K562 (cell line): Measurements from ENCODE around the gene TNNT2. TPM values are rescaled to one million over a fixed set of nuclear protein-coding genes. Genes with fewer than 3 reads are reported as not detected.

ENCODE experiments used
- ATAC-seq: fragments of 200-7000 bp; cut with Tn5 transposase; 3 replicates; pipeline ENCODE4 v1.9.1; 2020; ENCODE audit warnings: moderate library complexity
- BruUV-seq: library from RNA; stranded (reverse); fragments of 400-500 nt; replicated peaks from 2 replicates; lab custom pipeline; 2021; lab: Mats Ljungman, UMichigan
- CTCF ChIA-PET: fragments of 300-600 bp; formaldehyde crosslinking; extraction: SDS; loops from one replicate; lab custom pipeline; 2021; ENCODE audit warnings: low intra/inter-chr PET ratio; lab: Yijun Ruan, JAX
- POLR2A ChIA-PET: fragments of 300-600, 350-650 bp; sonication (Branson Sonifier 250); formaldehyde crosslinking; extraction: SDS; loops from one replicate; lab custom pipeline; 2021; ENCODE audit warnings: antibody characterized with exemption, inconsistent platforms; lab: Yijun Ruan, JAX
- DNase-seq, 4 experiments: peaks; one replicate each; pipeline versions ENCODE4 v3.0.0 to v3.0.0-alpha.2; 2011 to 2018; ENCODE audit warnings: low spot score in 3 of 4, mixed read lengths in 3 of 4; ENCODE audit errors: extremely low read depth in 1 of 4
- FAIRE-seq: peaks from 2 replicates; lab custom pipeline; 2011; peaks lifted over from hg19 to GRCh38; lab: Jason Lieb, UNC
- H2AFZ ChIP-seq: 2 replicates; pipeline ENCODE4 v1.6.0; 2011; ENCODE audit warnings: low read depth, low read length, control low read depth, inconsistent platforms
- H3K27ac ChIP-seq: fragments of 200-600 bp; 3 replicates; pipeline ENCODE4 v1.8.0; 2011; ENCODE audit warnings: low read depth, mild to moderate bottlenecking, control low read depth, inconsistent platforms, low read length, moderate library complexity, mixed read lengths; ENCODE audit errors: extremely low read depth
- H3K27me3 ChIP-seq, 2 experiments: fragments of 300-600 bp in 1 of 2; 2 replicates in 1 of 2; 3 replicates in 1 of 2; pipeline versions ENCODE4 v1.6.0 to v1.8.0; 2011; ENCODE audit warnings: inconsistent platforms in 2 of 2, low read length in 2 of 2, mild to moderate bottlenecking in 1 of 2, mixed read lengths in 1 of 2, moderate library complexity in 1 of 2; ENCODE audit not compliant: control insufficient read depth in 2 of 2, insufficient read depth in 2 of 2
- H3K36me3 ChIP-seq: fragments of 300-600 bp; 3 replicates; pipeline ENCODE4 v1.8.0; 2011; ENCODE audit warnings: mild to moderate bottlenecking, low read length, inconsistent platforms; ENCODE audit not compliant: control insufficient read depth, insufficient read depth
- H3K4me1 ChIP-seq, 2 experiments: fragments of 200-600 bp in 1 of 2; replicated peaks in 1 of 2; 2 replicates in 1 of 2; 3 replicates in 1 of 2; pipeline versions ENCODE4 v1.5.1 to v1.8.0; 2011; ENCODE audit warnings: inconsistent platforms in 2 of 2, low read length in 2 of 2, mild to moderate bottlenecking in 1 of 2, mixed read lengths in 1 of 2, moderate library complexity in 1 of 2; ENCODE audit not compliant: control insufficient read depth in 2 of 2, insufficient read depth in 2 of 2
- H3K4me2 ChIP-seq: 2 replicates; pipeline ENCODE4 v1.6.1; 2011; ENCODE audit warnings: low read length, control low read depth, inconsistent platforms, mixed read lengths; ENCODE audit not compliant: insufficient read depth
- H3K4me3 ChIP-seq: fragments of 200-600 bp; sonication (generic), shearing (Covaris generic); 2 replicates; pipeline ENCODE4 v1.5.1; 2016; ENCODE audit warnings: control low read depth, inconsistent platforms
- H3K79me2 ChIP-seq: fragments of 200-600 bp; 3 replicates; pipeline ENCODE4 v1.8.0; 2011; ENCODE audit warnings: low read length, inconsistent platforms; ENCODE audit not compliant: control insufficient read depth, insufficient read depth
- H3K9ac ChIP-seq, 2 experiments: 2 replicates each; pipeline versions ENCODE4 v1.6.0 to v1.6.1; 2011; ENCODE audit warnings: low read depth in 2 of 2, low read length in 2 of 2, control low read depth in 1 of 2, inconsistent platforms in 1 of 2, mild to moderate bottlenecking in 1 of 2, mixed read lengths in 1 of 2; ENCODE audit not compliant: insufficient read depth in 1 of 2
- H3K9me1 ChIP-seq: one replicate; pipeline ENCODE4 v1.6.0; 2011; ENCODE audit warnings: inconsistent platforms, mild to moderate bottlenecking, low read length, moderate library complexity; ENCODE audit not compliant: control insufficient read depth, insufficient read depth
- H3K9me3 ChIP-seq: replicated peaks from 2 replicates; pipeline ENCODE4 v1.5.1; 2011; ENCODE audit warnings: low read depth, low read length, inconsistent platforms; ENCODE audit not compliant: control insufficient read depth, insufficient read depth
- H4K20me1 ChIP-seq: replicated peaks from 2 replicates; pipeline ENCODE4 v1.6.1; 2011; ENCODE audit warnings: low read length, inconsistent platforms, mixed read lengths; ENCODE audit not compliant: control insufficient read depth, insufficient read depth
- ARNT ChIP-seq, 2 experiments: fragments of 450-650 bp; IDR thresholded peaks; 2 replicates each; pipeline ENCODE4 v1.6.1; 2016; ENCODE audit warnings: mild to moderate bottlenecking in 1 of 2
- BCOR ChIP-seq: fragments of 450-650 bp; IDR thresholded peaks from 2 replicates; pipeline ENCODE4 v1.6.1; 2016
- CTCF ChIP-seq, 3 experiments: IDR thresholded peaks in 2 of 3; conservative IDR thresholded peaks in 1 of 3; 2 replicates each; pipeline ENCODE4 v1.5.1; 2011 to 2012; ENCODE audit warnings: low read length in 3 of 3, mild to moderate bottlenecking in 3 of 3, control low read depth in 2 of 3, improper control_type of control experiment in 1 of 3, inconsistent platforms in 1 of 3, low read depth in 1 of 3, mixed read lengths in 1 of 3, moderate library complexity in 1 of 3; ENCODE audit not compliant: insufficient read depth in 2 of 3
- ETV5 ChIP-seq: sonication (generic); formaldehyde crosslinking; IDR thresholded peaks from 2 replicates; pipeline ENCODE4 v1.4.0; 2020; ENCODE audit warnings: low read depth, mild to moderate bottlenecking, missing genetic modification reagents
- IRF1 ChIP-seq: sonication (generic); formaldehyde crosslinking; IDR thresholded peaks from 2 replicates; pipeline ENCODE4 v1.8.0; 2022; ENCODE audit warnings: missing genetic modification reagents, mild to moderate bottlenecking, borderline replicate concordance
- KAT8 ChIP-seq: fragments of 450-650 bp; IDR thresholded peaks from 2 replicates; pipeline ENCODE4 v1.6.1; 2016; ENCODE audit warnings: low read depth, mild to moderate bottlenecking
- MIER1 ChIP-seq: fragments of 450-650 bp; IDR thresholded peaks from 2 replicates; pipeline ENCODE4 v1.6.1; 2016; ENCODE audit warnings: antibody characterized with exemption, mild to moderate bottlenecking, low read depth
- RBM39 ChIP-seq: fragments of 200-400 bp; formaldehyde crosslinking; optimal IDR thresholded peaks from 2 replicates; pipeline ENCODE3; 2018; ENCODE audit warnings: low read depth, low read length
- ZFPM2 ChIP-seq: fragments of 250-450 bp; sonication (Bioruptor Pico); IDR thresholded peaks from 2 replicates; pipeline ENCODE4 v1.5.1; 2022; ENCODE audit warnings: mild to moderate bottlenecking
- ZMIZ1 ChIP-seq, 2 experiments: fragments of 150-350 bp in 1 of 2; IDR thresholded peaks; 2 replicates each; pipeline ENCODE4 v1.6.1; 2012 to 2016; ENCODE audit warnings: low read depth in 2 of 2, low read length in 2 of 2, mild to moderate bottlenecking in 1 of 2, moderate library complexity in 1 of 2
- ZNF23 ChIP-seq: fragments of 250-450 bp; sonication (Bioruptor Pico); IDR thresholded peaks from 2 replicates; pipeline ENCODE4 v1.4.0; 2020; ENCODE audit warnings: mild to moderate bottlenecking
- ZNF511 ChIP-seq: sonication (generic); formaldehyde crosslinking; IDR thresholded peaks from 2 replicates; pipeline ENCODE4 v1.8.0; 2022; ENCODE audit warnings: mild to moderate bottlenecking, missing genetic modification reagents
- ZNF512 ChIP-seq: IDR thresholded peaks from 2 replicates; pipeline ENCODE4 v1.6.1; 2016; ENCODE audit warnings: missing genetic modification characterization, missing compliant biosample characterization
- WGBS: fragments of 100-300 bp; shearing (Covaris generic); methylation state at CpG from one replicate; pipeline ENCODE4 v1.1.6; 2016; ENCODE audit warnings: low coverage, mixed read lengths; ENCODE audit not compliant: insufficient coverage; ENCODE audit errors: missing lambda C conversion rate; 5-methylcytosine and 5-hydroxymethylcytosine counted together
- in situ Hi-C: fragments of 300-500 bp; cut with MboI; formaldehyde crosslinking; loops from 4 replicates; pipeline ENCODE4 v1.15.0; 2018; ENCODE audit warnings: inconsistent platforms, mixed read lengths
- intact Hi-C: fragments of 100-400 bp; cut with micrococcal nuclease; formaldehyde crosslinking; loops from 2 replicates; pipeline ENCODE4 v1.14.2; 2022
- polyA plus RNA-seq, 8 experiments: library from polyadenylated mRNA; depleted of rRNA in 4 of 8; stranded (reverse) in 5 of 8; unstranded in 3 of 8; fragments of >200 nt; fragmentation: Nextera tagmentation in 2 of 8; fragmentation: Illumina TruSeq in 1 of 8; extraction: Ambion mirVana in 2 of 8; extraction: Trizol in 1 of 8; gene quantifications; 2 replicates each; pipeline versions ENCODE4 v1.2.1 to v1.2.3, GENCODE V29; 2011 to 2014; ENCODE audit warnings: inconsistent platforms in 1 of 8, missing spikeins in 1 of 8
- total RNA-seq, 7 experiments: library from RNA; depleted of rRNA in 6 of 7; stranded (reverse); fragments of >200 nt in 6 of 7; fragmentation: Illumina TruSeq in 2 of 7; extraction: Trizol in 2 of 7; gene quantifications; 2 replicates each; pipeline versions ENCODE4 v1.2.1 to v1.2.3, GENCODE V29; 2011 to 2021; ENCODE audit warnings: low replicate concordance in 1 of 7

TNNT2 gene
- total and polyA plus RNA-seq, 9 of the 15 experiments (the other 6 are each of a cell fraction or from before 2014, with no cell fraction given), result not detected

GRCh38 chr1:201371792-201372191, 5.7 kb downstream of the TNNT2 start (continued):
- TF ChIP-seq ZMIZ1 (IDR thresholded peaks at IDR 0.05; ENCODE audit: low read depth in 2 of 2, low read length in 2 of 2) (no peak), IRF1 (CRISPR knock-in tag) (no peak)

GRCh38 chr1:201371276-201371675, 6.2 kb downstream of the TNNT2 start:
- Histone ChIP-seq H4K20me1 (peaks cover 16% of the 10 kb centered on the region), H3K79me2 (no peaks in the 10 kb centered on the region), H3K27me3 (peaks cover 5 to 82% of the 10 kb centered on the region in 2 experiments; a peak in 4 of 5 replicates), H2AFZ (no peak overlapping the region), H3K4me2 (no peak overlapping the region), H3K4me3 (no peak overlapping the region), H3K9me3 (no peaks in the 10 kb centered on the region), H3K9me1 (peaks cover 4% of the 10 kb centered on the region), H3K36me3 (no peaks in the 10 kb centered on the region), H3K4me1 (no peaks in the 10 kb centered on the region), H3K27ac (no peak overlapping the region), H3K9ac (no peak overlapping the region)
- no TSS peak for BruUV-seq
- DNase-seq, result no peak
- intact Hi-C loops, result no loop called here
- in situ Hi-C loops, result no loop called here
- POLR2A ChIA-PET, result interaction anchor here (0.7 to 1.1 kb wide), 2 partner anchors 8 to 11 kb away, joined by 3 read pairs; no protein-coding TSS in a partner anchor
- WGBS, result 0% methylated on average over 9 of the region's 9 CpGs
- ATAC-seq, result no peak
- no peak for FAIRE-seq
- CTCF ChIA-PET, result no interaction called here
- TF ChIP-seq MIER1, result no peak
- TF ChIP-seq ZNF512 (tag), result no peak
- no peak for TF ChIP-seq CTCF (IDR thresholded peaks at IDR 0.05 in 2 of 3, conservative IDR thresholded peaks at IDR 0.05 in 1 of 3; ENCODE audit: insufficient read depth in 2 of 3, low read depth in 1 of 3, low read length in 3 of 3)
- TF ChIP-seq RBM39, result no peak
- TF ChIP-seq BCOR, result no peak
- no peak for TF ChIP-seq ZNF511 (CRISPR knock-in tag)
- TF ChIP-seq KAT8, result no peak
- TF ChIP-seq ZFPM2 (CRISPR knock-in tag), result no peak
- no peak for TF ChIP-seq ZNF23 (CRISPR knock-in tag)
- TF ChIP-seq ETV5 (CRISPR knock-in tag), result no peak
- TF ChIP-seq ARNT (IDR thresholded peaks at IDR 0.05), result no peak
